CD4-positive, alpha-beta T cell treated with Interleukin-4 for 1 hour (primary cell): ENCODE measurements around the gene MIS18A.
"Not testable (repeated sequence)": the region's sequence is repeated elsewhere in the genome, so short reads cannot be mapped to it uniquely, and the experiment has no call there.

Experiments used
- DNase-seq, 2 donors: peaks; one replicate each; pipeline ENCODE4 v3.0.0-alpha.2; 2020 to 2022

Gene MIS18A

GRCh38 chr21:32303385-32303784, 24.5 kb upstream of the MIS18A start:
- DNase-seq = no peak

DNA sequence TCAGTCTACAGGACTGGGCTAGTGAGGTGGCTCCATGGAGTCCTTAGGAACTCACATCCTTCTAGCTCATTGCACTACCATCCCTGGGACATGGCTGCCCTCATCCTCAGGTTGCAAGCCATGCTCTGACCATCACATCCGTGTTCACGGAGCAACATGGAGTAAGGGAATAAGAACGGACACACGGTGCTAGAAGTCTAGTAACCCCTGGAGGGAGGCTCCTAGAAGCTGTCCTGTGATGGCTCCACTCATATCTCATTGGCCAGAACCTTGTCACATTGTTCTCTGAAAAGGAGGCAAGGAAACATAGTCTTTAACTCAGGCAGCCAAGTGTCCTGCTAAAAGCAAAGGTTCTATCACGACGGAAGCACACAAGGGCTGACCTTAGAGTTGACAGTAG, 23.7 kb upstream of the MIS18A start:
- no peak for DNase-seq

- no peak for DNase-seq
These were observed 22.7 kb upstream of the MIS18A start for GRCh38 chr21:32301596-32301995.

GRCh38 chr21:32300117-32300681, 21.4 kb upstream of the MIS18A start:
- DNase-seq = no peak

- DNase-seq = no peak
These were observed 20.8 kb upstream of the MIS18A start for GRCh38 chr21:32299695-32300094.

- no peak for DNase-seq
These were observed 19.8 kb upstream of the MIS18A start, which contains the start of gene MRAP for GRCh38 chr21:32298658-32299081. MRAP (plus strand) TSS chr21:32298855; CDS start chr21:32298972, 117 bp downstream.

DNA sequence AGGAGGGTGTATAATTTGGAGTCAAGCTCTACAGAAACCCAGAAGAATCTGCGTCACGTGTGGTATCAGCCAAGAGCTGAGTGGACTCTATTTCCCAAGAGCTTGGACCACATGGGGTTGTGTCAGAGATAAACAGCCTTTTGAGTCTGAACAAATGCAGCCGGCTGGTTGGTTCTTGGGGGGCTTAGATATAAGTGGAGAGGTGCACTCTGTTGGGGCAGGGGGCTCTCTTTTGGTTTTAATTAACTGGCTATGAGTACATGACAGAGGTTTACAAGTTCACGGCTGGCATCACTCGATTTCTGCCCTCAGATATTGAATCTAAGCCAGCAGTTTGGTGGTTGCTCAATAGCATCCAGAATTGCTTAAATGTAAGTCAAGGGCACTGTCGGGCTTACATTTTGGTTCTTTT, 19.3 kb upstream of the MIS18A start:
- no peak for DNase-seq

GRCh38 chr21:32297449-32297848, 18.6 kb upstream of the MIS18A start:
- no peak for DNase-seq

GRCh38 chr21:32285476-32285875, 6.6 kb upstream of the MIS18A start:
- no peak for DNase-seq

DNA sequence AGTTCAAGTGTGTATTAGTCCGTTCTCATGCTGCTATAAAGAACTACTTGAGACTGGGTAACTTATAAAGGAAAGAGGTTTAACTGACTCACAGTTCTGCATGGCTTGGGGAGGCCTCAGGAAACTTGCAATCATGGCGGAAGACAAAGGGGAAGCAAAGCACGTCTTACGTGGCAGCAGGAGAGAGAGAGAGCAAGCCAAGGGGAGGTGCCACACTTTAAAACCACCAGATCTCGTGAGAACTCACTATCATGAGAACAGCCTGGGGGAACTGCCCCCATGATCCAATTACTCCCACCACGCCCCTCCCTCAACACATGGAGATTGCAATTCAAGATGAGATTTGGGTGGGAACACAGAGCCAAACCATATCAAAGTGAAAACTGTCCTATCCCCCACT, 4.1 kb upstream of the MIS18A start:
- DNase-seq = no peak

DNA sequence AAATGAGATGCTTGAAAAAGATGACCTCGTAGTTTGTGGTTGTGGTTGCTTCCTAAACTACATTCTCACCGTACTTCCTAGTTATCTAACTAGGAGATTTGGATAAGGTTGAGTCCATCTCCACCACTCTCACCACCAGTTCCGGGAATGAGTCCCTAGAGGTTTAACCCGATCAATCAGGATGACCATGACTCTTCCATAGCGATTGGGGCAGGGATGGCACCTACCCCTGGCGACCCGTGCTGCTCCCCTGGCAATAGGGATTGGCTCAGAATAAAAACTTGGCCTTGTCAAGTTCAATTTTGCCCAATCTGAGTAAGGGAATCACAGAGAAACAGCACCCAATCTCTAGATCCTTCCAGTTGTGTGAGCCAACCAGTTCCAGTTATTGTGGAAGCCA, 2.7 kb upstream of the MIS18A start:
- no peak for DNase-seq

- DNase-seq = no peak
These were observed 480 bp upstream of the MIS18A start for GRCh38 chr21:32279377-32279680.

DNA sequence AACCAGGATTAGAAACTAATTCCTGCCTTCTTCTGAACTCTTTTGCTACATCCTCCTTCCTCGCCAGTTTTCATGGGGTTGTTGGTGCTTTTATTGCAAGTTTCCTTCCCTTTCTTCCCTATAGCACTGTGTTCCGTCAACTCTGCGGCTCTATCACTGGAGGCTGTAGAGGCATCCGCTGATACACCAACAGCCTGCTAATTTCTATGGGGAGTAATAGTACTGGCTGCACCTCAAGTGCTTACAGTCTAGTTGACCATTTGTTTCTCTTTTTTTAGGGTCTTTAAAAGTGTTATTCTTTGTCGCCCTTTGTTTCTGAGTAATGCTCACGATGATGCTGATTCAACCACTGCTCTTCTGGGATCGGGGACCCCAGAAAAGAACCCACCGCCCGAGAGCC, 746 bp downstream of the MIS18A start:
- no peak for DNase-seq

DNA sequence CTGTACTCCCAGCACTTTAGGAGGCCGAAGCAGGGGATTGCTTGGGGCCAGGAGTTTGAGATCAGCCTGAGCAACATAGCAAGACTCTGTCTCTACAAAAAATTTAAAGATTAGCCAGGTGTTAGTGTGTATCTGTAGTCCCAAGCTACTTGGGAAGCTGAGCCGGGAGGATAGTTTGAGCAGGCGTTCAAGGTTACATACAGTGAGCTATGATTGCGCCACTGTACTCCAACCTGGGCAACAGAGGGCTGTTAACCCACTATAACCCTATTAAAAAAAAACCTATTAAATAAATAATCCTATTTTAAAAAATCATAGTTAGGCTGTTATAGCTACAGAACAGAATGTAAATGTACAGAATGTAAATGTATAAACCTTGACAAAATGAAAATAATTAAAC, 2.2 kb downstream of the MIS18A start:
- DNase-seq = no peak

GRCh38 chr21:32270748-32271147, 8.1 kb downstream of the MIS18A start:
- DNase-seq = no peak

GRCh38 chr21:32265321-32265720, 13.5 kb downstream of the MIS18A start:
- DNase-seq = not testable (repeated sequence)

DNA sequence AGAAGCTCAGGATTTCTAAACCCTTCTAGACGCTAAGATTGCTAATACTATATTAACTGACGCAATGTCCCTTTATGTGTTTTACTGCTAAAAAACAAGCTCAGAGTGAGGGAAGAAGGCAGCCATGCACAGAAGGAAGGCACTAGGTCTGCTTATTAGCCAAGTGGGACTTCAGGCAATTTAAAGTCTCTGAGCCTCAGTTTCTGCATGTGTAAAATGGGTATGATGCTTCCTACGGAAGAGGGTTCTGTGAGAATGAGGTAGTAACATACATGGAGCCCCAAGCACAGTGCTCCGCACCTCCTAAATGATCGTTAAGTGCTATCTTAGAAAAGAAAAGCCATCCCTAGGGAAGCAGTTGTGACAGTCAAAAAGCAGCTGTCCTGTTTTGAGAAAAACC, 16.9 kb downstream of the MIS18A start:
- DNase-seq = no peak

- DNase-seq = no peak
These were observed 18.7 kb downstream of the MIS18A start for GRCh38 chr21:32260130-32260529.

DNA sequence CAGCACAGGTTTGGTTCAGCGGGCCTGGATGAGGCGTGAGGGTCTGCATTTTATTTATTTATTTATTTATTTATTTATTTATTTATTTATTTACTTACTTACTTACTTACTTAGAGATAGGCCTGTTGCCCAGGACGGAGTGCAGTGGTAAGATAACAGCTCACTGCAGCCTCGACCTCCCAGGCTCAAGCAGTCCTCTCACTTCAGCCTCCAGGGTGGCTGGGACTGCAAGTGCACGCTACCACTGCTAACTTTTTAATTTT, 20.1 kb downstream of the MIS18A start:
- DNase-seq = not testable (repeated sequence)

GRCh38 chr21:32257962-32258785, 20.7 kb downstream of the MIS18A start:
- peak; percentile 23 to 28 for DNase-seq

- no peak for DNase-seq
These were observed 21.8 kb downstream of the MIS18A start for GRCh38 chr21:32256873-32257620.

- DNase-seq = no peak
These were observed 22.6 kb downstream of the MIS18A start for GRCh38 chr21:32256251-32256650.

DNA sequence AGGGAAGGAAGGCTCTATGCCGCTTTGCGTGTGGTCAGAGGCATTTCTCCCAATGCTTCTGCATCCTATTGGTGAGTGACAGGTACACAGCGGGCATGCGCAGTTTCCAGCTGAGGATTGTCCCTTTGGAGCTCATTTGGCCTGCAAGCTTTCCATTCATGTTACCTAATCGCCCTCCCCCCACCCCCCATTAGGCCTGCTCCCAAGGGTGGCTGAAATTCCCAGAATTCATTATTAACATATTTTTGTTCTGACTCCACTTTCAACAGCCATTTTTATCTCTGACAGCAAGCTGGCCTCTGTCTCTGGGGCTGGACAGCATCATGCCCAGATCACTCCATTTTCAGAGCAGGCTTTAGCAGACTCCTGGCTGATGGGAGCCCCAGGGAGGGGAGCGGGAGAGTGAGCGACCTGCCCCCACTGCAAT, 25.6 kb downstream of the MIS18A start:
- no peak for DNase-seq

- DNase-seq = no peak
These were observed 26.7 kb downstream of the MIS18A start for GRCh38 chr21:32252136-32252535.
